ENCODE data around the gene PCDHGA7.
"Not testable (repeated sequence)": the region's sequence is repeated elsewhere in the genome, so short reads cannot be mapped to it uniquely, and the experiment has no call there.

PCDHGA7 gene

GRCh38 chr5:141432726-141433125 is 50.2 kb downstream of the PCDHGA7 start:
- not testable (repeated sequence) for DNase-seq

- DNase-seq, result no peak
Measured at GRCh38 chr5:141434006-141434405, 51.5 kb downstream of the PCDHGA7 start.

All from DMS79 (cell line).